GM21515 (cell line): ENCODE data around the gene SEMA5A.
A peak's percentile ranks its signal among the peaks of the same experiment; 100 is the strongest.

ENCODE experiments used
- ATAC-seq: cut with Tn5 transposase; IDR thresholded peaks from one replicate; pipeline ENCODE4 v1.9.1; 2021; ENCODE audit not compliant: unreplicated experiment

SEMA5A gene

DNA sequence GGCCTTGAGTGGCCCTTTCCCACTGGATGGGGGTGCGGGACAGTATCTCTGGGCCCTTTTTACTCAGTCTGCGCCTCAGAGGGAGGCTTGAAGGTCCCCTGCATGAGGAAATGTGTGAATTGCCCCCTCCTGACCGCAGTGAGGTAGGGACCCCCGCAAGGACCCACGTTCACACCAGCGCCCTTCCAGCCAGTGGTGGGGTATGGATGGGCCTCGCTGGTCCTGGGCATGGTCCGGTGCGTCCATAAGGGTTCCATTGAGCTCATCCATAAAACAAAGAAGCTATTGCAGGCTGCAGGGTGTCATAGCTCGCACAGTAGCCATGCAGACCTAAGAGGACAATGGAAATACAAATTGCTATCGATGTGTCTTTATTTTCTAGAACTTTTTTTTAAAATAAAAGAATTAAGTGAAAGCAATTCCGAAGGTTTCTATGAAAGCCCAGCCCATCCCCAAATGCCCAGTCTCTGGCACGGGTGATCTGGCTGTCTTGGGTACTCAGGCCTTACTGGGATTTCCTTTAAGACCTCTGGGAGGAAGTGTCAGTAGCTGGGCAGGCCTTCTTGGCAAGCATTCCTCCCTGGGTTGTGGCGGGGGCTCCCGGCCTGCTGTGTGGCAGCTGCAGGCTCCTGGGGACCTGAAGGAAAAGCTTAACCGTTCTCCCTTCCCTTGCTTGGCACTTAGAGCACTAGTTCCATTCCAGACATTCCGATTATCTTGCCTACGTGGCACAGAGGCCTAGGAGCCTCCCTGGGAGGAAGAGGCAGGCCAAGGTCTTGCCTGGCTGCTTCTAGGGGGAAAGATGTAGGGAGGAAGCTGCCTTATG is 1.5 kb upstream of the SEMA5A start:
- ATAC-seq, result no peak

DNA sequence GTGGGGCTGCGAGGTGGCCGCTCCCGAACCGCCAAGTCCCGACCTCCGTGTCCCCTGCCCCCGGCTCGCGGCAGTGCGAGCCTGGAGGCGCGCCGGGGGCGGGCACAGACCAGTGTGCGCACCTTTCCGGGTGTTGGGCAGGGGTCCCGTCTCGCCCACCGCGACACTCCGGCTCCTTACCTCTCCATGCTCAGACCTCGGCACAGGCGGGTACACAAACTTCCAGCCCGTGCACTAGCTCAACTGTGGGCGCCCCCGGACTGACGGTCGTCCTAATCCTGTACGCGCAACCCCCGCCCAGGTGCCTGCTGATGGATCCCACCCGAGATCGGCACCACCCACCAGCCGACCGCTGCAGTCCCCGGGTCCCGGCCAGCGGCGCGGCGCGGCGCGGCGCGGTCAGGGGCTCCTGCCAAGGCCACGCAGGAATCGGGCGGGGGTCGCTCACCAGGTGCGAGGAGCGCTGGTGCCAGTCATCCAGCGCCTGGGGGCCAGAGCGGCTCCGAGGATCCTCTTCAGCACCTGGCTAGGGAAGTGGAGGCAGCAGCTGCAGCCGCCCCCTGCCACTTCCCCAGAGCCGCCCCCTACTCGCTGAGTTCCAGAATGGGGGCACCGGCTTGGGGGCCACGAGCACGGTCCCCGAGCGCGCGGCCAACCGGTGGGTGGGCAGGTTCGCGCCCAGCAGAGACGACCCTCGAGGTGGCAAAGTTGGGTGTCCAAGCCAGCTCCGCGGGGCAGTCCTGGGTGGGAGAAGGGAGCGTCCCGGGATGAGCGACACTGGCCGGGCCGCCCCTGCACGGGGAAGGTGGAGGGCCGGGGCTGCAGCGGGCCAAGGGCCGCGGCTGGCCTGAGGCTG is 511 bp downstream of the SEMA5A start:
- peak; percentile 14 for ATAC-seq

DNA sequence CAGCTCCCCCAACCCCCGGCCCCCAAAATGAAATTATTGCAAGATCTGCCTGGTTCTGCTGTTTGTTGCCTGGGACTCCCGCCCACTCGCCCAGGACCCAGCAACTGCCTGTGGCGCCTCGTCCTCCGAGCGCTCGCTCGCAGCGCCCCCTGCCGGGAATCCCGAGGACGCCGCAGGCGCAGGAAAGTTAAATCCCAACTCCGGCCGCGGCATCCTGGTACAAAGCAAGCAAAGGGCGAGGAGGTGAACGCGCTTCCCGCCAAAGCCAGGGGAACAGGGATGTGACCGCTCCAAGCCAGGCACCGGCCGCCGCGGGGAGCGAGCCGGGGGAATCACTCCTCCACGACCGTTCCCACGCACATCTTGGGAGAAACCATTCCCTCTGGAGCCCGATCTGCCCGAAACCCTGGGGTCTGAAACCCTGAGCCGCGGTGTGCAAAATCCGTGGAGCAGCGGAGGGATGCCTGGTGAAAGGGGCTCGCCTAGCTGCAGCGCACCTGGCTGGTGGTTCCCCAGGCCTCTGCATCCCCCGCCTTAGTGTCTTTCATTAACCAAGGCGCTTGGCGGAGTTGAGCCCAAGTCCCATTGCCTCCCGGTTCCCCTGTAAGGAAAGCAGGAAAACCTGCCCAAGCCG is 1.3 kb downstream of the SEMA5A start:
- peak; percentile 63 for ATAC-seq

DNA sequence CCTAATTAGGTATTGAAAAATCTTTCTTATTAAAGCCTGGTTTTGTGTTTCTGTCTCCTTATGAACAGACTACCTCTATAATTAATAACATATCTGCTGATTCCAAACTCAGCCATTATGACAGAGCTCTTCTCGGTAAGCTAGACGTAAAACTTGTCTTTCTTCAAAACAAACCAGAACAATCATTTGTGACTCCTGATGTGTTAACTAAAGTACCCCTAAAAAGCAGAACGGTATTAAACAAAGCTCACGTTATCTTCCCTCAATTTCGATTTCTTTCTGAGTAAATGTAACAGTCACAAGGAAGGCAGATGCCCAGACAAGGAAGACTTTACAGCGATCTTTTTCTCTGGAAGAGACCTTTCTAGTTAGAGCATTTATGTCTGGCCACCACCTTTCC is 1.8 kb downstream of the SEMA5A start:
- ATAC-seq, result no peak

DNA sequence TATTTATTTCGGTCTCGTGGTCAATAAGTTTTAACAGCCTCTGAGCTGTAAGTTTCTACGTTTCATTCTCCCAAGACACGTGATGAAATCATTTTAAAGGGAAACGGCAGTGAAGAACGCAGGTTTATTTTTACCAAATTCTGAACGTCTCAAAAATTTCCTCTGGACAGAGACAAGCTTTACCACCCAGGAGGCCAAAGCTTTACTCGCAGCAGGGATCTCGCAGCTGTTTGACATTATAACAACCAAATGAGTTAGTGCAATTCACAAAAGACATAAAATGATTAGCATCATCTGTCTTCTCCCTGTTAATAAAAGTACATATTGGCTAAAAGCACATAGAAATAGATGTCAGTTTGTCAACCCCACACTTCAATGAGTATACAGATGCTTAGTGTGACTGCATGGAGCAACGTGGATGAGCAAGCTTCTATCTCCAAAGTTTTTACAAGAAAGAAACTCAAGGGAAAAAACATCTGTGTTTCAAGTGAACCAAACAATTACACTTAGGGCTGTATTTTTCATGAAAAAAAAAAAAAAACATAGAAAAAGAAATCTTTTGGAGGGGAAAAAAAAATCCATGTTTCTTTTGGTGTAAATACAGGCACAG is 2.5 kb downstream of the SEMA5A start:
- ATAC-seq, result no peak

DNA sequence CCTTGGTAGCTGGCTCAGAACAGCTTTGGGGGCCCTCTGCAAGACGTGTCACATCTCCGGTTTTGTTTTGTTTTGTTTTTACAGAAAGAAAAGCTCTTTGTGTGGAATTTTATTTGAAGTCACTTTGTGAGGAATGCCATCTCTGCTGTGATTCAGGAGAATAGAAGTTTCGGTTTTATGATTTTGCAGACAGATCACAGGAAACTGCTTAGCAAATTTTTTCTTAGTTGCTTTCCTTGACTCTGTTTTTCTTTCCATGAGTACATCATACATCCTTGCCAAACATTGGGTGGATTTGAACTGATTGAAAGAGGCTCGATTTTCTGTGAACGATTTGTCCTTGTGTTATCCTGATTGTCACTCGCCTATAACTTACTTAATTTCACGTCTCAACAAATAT is 5.1 kb downstream of the SEMA5A start:
- no peak for ATAC-seq

DNA sequence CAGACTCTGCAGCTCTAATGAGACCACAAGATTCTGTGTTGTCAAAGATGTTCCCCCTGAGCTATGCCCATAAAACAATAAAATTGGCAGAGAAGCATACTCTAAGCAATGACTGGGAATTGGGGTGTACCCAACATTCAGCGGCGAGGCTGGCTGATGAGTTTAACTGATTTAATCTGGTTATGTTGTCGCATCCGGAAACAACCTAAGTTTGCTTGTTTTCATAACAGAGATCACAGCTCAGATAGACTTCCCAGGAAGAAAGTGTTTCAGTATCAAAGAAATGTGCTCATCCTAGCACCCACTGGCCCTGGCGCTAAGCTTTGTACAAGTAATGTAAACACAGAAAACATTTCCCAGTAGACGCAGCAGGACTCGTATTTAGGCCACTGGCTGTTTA is 7.4 kb downstream of the SEMA5A start:
- no peak for ATAC-seq

DNA sequence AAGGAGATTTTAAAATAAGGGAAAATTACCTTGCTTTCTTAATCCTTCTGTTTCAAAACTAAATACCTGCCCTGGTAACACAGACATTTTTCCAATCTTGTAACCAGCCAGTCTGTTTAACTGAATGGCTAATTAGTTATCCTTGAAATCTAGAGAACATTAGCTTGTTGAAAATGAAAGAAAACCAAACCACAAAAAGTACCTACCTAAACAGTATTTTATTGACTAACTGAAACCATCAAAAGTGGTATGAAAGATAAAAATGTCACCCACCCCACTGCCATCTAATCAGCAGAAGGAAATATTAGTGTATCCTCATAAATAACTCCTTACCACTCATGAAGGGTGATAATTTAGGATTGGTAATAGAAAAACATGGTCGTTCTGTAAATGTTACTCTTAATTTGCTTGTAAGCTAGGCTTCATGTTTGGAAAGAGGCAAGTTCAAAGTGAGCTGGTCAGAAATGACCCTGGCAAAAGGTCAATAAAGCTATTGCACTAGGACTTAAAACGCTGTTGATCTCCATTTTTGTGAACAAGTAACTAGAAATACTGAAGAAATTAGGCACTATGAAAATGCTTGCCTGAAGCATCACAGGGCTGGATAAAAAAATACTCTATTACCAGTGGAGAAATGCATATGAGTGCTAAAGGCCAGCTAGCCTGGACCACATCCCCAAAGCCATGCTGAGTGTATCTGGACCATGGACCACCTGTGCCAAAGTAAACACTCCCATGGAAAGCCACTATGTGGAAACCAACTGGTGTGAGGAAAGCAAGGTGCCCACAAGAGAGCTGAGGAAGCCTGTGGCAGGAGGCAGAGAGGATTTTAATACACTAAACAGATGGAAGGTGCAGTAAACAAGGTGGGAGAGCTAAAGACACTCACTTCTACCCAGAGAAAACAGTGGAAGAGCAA is 8.4 kb downstream of the SEMA5A start:
- ATAC-seq, result no peak

DNA sequence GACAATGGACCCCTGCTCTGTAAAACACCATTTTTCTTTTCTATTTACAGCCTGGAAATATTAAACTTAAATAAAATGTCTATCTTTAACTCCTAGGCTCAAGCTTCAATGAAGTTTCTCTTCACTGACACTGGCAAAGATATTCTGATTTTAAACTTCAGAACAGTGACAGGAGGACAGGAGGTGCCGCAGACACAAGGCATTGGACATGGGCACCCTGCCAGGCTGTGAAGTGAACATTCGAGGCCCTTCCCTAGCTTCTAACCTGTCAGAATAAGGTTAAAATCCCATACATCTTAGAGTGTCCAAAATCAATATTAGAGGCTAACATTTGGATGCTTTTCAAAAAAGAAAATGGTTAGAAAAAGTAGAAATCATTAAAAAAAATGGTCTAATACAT is 9.2 kb downstream of the SEMA5A start:
- ATAC-seq, result no peak

DNA sequence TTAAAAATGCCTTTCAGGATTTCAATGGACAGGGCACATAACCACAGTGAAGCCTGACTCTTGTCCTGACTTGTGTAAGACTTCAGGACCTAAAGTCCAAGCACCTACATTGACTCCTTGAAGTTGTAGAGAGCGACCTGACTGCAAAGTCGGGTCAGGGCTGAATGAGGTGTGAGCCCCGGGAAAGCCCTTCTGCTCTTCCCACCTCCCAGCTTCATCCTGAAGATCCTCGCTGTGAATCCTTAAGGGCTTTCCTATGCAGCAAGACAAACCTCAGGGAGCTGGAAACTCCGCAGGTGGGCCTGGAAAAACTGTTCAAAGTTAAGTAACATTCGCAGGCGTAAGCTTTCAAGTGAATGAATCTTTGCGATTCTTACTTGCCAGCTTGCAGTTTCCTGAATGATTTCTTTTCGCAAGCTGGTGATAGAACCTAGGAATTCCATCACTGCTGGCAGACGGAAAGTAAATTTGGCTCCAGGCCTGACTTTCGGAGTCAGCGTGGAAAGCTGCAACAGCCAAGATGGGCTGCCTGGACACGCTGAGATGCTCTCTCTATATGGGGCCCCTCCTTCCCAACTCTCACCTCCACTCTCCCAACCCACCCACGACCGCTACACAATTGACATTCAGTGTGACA is 10.9 kb downstream of the SEMA5A start:
- ATAC-seq, result no peak

DNA sequence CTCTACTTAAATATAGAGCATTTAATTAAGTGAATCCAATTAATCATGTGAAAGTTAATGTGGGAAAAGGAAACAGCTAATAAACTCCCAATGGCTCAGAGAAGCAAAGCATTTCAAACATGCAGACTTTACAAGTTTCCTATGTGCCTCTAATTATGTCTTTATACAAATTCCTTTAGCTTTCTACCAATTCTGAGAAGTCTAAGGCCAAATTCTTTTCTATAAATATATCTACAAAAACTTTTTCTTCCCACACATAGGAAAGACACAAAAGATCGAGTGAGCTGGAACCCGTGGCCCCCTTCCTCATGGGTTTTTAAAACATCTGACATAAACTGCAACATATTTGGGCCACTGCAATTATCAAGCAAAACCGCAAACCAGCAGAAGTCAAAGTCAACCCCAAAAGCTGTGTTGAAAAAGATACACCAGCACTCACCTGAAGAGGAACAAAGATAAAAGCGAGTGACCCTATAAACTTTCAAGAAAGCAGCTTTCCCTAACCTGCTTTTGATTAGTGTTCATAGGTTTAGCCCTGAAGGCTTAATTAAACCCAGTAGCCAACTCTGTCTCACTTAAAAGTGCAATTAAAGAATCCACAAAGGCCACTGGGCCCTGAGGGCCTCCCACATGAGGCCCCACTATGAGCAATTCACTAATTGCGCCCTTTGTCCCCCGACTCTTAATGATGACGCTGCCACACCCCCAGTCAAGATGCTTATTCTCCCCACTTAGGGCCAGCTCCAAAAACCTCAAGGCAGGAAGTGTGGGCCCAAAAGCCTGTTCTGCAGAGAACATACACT is 12.1 kb downstream of the SEMA5A start:
- no peak for ATAC-seq

DNA sequence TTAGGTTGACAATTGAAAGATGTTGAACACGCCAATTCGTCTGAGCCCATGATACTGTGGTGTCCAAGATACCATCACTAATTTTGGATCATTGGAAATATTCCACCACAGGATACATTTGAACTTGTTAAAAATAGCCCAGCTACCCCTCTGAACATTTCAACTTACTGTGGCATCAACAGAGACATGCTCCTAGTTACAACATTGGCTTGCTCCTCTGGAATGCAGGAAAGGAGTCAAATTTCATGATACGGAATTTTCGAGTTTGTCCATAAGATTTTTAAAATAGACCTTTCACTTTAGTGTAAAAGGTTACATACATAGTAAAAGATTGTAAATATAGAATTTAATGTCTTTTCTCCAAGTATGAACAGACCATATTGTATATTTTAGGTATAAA is 12.8 kb downstream of the SEMA5A start:
- no peak for ATAC-seq

DNA sequence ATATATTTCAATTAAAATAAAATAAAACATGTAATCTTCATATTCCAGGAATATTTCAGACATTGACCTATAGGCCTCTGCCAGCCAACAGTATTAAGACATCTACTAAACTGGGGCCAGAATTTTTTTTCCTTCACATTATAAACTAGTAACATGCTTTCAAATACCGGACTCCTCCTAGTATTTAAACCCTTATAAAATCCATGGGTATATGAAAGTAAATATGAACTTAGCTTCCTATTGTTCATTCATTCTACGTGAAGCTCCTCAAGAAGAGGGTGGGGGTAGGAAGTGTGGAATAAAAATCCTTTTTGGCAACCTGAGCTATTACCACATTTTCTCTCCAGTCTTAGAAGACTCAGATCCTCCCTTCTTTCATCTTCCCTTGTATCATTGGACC is 16.4 kb downstream of the SEMA5A start:
- no peak for ATAC-seq

DNA sequence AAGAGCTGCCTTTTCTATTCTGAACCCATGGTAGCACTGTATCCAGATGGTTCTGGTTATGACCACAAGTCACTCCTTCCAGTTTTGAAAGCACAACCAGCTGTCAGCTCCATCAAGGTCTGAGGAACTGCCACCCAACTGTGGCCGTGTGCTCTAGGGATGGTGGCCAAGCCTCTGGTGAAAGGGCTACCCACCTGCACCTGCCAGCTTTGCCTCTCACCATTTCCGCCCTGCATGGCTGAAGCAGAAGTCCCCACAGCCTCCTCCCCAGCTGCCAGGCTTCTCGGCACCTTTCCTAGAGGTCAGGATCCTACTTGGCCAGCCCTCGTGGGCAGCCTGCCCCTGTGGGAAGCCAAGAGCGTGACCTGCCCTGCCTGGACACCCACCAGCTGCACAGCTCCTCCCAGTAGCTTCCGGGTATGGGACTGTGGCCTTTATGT is 16.8 kb downstream of the SEMA5A start:
- ATAC-seq, result no peak

DNA sequence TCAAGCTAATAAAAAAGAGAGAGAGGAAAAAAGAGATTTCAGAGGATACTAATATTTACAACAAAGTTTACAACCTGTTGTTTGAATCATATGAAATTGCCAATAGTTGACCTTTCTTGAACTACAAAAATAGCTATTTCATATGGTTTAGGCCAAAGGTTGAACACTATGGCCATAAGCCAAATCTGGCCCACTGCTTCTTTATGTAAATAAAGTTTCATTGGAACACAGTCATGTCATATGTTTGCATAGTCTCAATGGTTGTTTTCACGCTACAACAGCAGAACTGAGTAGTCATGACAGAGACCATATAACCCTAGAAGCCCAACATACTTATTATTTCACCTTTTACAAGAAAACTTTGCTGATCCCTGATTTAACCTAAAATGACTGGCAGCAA is 20.9 kb downstream of the SEMA5A start:
- no peak for ATAC-seq

DNA sequence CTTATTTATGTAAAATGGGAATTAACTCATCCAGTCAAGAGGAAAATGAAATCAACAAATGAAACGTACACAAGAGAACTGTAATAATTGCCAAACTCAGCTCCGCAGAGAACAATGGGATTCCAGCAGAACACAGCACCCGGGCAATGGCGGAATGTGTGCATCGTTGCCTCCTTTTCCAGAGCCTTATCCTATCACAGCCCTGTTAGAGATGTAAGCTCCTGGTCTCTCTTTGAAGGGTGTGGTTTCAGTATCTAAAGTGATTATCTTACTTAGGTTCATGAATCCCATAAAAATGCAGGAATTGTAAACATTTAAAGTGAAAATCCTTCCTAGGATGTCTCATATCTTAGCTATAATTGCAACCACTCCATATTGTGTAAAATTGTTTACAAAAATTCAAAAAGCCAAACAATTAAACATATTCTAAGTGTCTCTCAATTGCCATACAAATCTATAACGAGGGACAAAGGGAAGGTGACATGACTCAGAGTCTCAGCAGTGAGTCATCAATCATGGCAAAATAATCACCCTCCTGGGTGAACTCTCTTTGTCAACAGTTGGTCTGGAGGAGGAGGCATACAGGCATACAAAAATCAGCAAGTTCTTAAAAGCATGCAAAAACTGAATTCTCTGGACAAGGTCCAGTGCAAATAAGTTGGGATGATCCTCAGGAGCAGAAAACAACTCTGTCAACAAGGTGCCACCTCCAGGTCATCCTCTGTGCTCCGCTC is 22.6 kb downstream of the SEMA5A start:
- ATAC-seq, result no peak

DNA sequence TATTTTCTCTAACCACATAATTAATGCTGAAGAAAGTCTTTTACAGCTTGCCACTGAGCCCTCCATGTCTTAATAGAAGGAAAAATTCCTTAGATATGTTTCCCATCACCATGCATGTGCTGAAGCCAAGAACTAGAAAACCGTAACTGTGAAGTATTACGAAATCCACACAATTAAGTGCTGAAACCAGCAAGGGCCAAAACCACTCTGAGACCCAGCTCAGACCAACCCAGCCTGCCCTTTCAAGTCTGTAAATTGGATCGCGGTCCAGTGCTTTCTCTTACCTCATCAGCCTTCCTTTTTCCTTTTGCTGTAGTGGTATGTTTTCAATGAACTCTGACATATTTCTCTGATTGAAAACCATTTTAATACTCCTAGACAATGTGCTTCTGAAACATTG is 26.3 kb downstream of the SEMA5A start:
- no peak for ATAC-seq

DNA sequence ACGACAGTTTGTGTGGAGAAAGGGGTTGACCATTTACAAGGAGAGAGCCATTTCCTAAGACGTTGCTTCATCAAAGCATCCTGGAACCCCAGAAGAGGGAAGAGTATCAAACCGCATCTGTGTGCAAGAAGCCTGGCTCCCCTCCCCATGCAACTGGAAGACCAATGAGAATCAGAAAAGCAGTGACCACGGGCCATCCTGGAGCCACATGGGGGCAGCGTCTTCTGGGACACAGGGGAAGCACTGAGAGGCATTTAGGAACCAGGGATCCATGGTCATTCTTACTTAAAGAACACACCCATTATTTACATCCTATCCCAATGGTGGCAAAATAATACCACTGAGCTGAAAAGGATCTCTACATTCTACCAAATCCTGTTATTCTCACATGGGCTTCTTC is 29.3 kb downstream of the SEMA5A start:
- ATAC-seq, result no peak
